ENCODE results near the gene MED13L. TPM values are rescaled to one million over a fixed set of nuclear protein-coding genes. Genes with fewer than 3 reads are reported as not detected.

MED13L gene
- total and polyA plus RNA-seq, 2 of the 4 experiments (the other 2 are of a cell fraction): 17.9 to 49.1 TPM

- H3K23ac ChIP-seq (ENCODE audit: low read depth, low read length): no peak overlapping the region
- in situ Hi-C loops (cut with MboI; ENCODE audit: low sequenced_read_pairs) (loop anchor here (10.0 kb wide), 1 partner anchor 307 kb away; no protein-coding TSS in a partner anchor), intact Hi-C loops (cut with micrococcal nuclease) (no loop called here), dilution Hi-C loops (cut with HindIII; ENCODE audit: low sequenced_read_pairs, unreplicated experiment) (no loop called here)
- H2BK5ac ChIP-seq (ENCODE audit: low read depth, low read length, poor library complexity, severe bottlenecking): no peak overlapping the region
- H3K14ac ChIP-seq (replicated peaks; ENCODE audit: low read depth, low read length): no peak overlapping the region
- no peak overlapping the region for H2BK120ac ChIP-seq (ENCODE audit: low read depth, low read length)
- no peak overlapping the region for H3K9ac ChIP-seq (ENCODE audit: low read depth, low read length)
- no peak overlapping the region for H4K5ac ChIP-seq (ENCODE audit: low read depth, low read length)
- no peak overlapping the region for H4K91ac ChIP-seq (ENCODE audit: insufficient read depth, low read depth, low read length)
- H4K8ac ChIP-seq (ENCODE audit: low read depth in 2 of 2, low read length in 2 of 2): no peak overlapping the region
- H3K27me3 ChIP-seq (ENCODE audit: control insufficient read depth, insufficient read depth, low read length): no peaks in the 10 kb centered on the region
- DNase-seq (no peak), ATAC-seq (ENCODE audit: low read depth) (no peak)
- H3K36me3 ChIP-seq (ENCODE audit: control insufficient read depth, insufficient read depth, low read length): no peaks in the 10 kb centered on the region
- no peak overlapping the region for H3K4me2 ChIP-seq (ENCODE audit: low read depth, low read length)
- no peaks in the 10 kb centered on the region for H3K79me1 ChIP-seq (ENCODE audit: low read depth in 1 of 2, low read length in 2 of 2)
- no TSS peak for BruUV-seq (replicated peaks)
- H3K9me3 ChIP-seq (ENCODE audit: control insufficient read depth, insufficient read depth, low read length): no peaks in the 10 kb centered on the region
- no peak overlapping the region for H3K56ac ChIP-seq (ENCODE audit: extremely low read depth, insufficient read depth, low read length)
- no peak overlapping the region for H2AK5ac ChIP-seq (ENCODE audit: low read depth, low read length)
- no peak overlapping the region for H3K27ac ChIP-seq (ENCODE audit: insufficient read depth, low read length)
- no peak overlapping the region for H2AFZ ChIP-seq (replicated peaks; ENCODE audit: low read length, poor library complexity)
- H2AK9ac ChIP-seq (replicated peaks; ENCODE audit: low read depth, low read length, poor library complexity): no peak overlapping the region
- ChIA-PET POLR2A (ENCODE audit: unreplicated experiment) (no interaction called here), CTCF (no interaction called here)
- WGBS, 2 experiments (ENCODE audit: extremely low coverage in 2 of 2, insufficient read length in 1 of 2): 100% methylated on average over 2 of the region's 3 CpGs; no CpG with 5 or more reads in 1 of the 2 experiments
- TF ChIP-seq BHLHE40 (IDR thresholded peaks at IDR 0.05; ENCODE audit: low read depth, low read length) (no peak), NFE2L2 (IDR thresholded peaks at IDR 0.05; ENCODE audit: low read depth, low read length) (no peak), MAZ (IDR thresholded peaks at IDR 0.05; ENCODE audit: borderline replicate concordance, low read depth, low read length) (no peak)
- H2BK15ac ChIP-seq (ENCODE audit: low read depth, low read length): no peak overlapping the region
- H3K18ac ChIP-seq (ENCODE audit: low read depth, low read length): no peak overlapping the region
- no peak overlapping the region for H3K4me3 ChIP-seq (ENCODE audit: insufficient read depth, low read depth, low read length)
- H3K4me1 ChIP-seq (ENCODE audit: control insufficient read depth, insufficient read depth, low read length): no peaks in the 10 kb centered on the region
- H3K4ac ChIP-seq (ENCODE audit: low read depth, low read length): no peak overlapping the region
- no peak overlapping the region for H2BK20ac ChIP-seq (ENCODE audit: low read depth, low read length)
- H3K9me1 ChIP-seq (ENCODE audit: insufficient read depth, low read length): peaks cover 2% of the 10 kb centered on the region; the same call in 1 of the 2 replicates
- no peaks in the 10 kb centered on the region for H4K20me1 ChIP-seq (ENCODE audit: insufficient read depth, low read length)
Observed at GRCh38 chr12:116287842-116288301, 10.4 kb upstream of the MED13L start.
